NCI-H748 treated with DMSO at 0.1 percent for 48 hours (cell line): ENCODE data around the gene CECR2.

Experiments used
- DNase-seq: peaks from one replicate; lab custom pipeline; 2025; lab: John Stamatoyannopoulos, UW

The CECR2 gene

DNA sequence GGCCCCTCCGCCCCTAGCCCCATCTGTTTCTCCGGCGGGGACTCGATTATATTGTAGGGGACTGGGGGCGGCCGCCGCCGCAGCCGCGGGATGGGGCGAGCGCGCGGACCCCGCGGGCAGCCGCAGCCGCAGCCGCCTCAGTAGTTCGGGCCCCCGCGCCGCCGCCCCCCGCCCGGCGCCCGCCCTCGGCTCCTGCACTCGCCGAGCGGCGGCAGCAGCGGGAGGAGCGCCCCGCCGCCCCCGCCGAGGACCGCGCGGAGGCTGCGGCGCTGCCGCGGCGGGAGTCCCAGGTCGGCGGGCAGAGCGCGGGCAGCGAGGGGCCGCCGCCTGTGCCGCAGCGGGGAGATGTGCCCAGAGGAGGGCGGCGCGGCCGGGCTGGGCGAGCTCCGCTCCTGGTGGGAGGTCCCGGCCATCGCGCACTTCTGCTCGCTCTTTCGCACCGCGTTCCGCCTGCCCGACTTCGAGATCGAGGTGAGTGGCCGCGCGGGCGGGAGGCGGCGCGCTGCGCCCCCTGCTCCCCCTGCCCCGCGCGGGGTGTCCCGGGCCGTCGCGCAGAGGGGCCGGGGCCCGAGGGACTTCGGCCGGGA is at the start of gene CECR2:
Gene CECR2, plus strand, starts transcription at position 22 of the 587 bp plus-strand sequence. Its CDS starts 324 bp downstream, at position 346.
- DNase-seq: no peak

DNA sequence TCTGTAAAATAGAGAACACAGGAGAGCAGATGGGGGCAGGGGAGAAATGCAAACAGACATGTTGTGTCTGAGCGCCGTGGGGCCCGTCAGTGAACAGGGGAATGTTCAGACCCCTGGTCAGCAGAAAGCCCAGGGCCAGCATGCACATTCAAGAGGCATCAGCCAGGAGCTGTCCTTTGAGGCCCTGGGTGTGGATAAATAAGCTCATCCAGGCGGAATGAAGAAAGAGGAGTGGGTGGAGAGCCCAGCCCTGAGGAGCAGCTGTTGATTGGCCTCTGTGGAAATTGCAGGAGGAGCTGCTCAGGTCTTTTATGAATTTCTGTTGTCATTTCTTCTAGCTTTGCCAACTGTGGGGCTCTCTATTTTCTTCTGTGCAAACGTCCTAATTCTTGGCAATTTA is 49.7 kb upstream of the CECR2 start:
- no peak for DNase-seq

DNA sequence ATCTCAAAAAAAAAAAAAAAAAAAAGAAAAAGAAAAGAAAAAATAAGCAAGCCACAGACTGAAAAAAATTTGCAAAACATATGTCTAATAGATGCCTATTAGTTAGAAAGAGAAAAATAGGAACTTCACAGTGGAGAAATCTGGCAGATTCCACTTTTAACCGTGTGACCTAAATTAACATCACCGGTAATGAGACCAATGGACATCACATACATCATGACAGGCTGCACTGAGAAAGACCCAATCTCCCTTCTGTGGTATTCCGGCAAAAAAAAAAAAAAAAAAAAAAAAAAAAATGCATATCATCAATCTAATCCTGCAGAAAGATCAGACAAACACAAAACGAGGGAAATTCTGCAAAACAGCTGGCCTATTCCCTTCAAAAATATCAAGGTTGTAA is 46.7 kb upstream of the CECR2 start:
- DNase-seq: no peak

DNA sequence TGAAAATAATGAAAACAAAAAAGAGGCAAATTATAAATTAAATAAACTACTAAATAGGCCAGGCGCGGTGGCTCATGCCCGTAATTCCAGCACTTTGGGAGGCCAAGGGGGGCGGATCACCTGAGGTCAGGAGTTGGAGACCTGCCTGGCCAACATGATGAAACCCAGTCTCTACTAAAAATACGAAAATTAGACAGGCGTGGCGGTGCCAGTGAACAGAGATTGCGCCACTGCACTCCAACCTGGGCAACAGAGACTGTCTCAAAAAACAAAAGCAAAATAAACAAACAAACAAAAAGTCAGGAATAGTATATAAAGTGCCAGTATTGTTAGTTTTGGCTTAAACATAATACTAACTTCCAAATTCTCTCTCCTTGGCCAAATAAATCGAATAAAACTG is 37.6 kb upstream of the CECR2 start:
- DNase-seq: no peak

DNA sequence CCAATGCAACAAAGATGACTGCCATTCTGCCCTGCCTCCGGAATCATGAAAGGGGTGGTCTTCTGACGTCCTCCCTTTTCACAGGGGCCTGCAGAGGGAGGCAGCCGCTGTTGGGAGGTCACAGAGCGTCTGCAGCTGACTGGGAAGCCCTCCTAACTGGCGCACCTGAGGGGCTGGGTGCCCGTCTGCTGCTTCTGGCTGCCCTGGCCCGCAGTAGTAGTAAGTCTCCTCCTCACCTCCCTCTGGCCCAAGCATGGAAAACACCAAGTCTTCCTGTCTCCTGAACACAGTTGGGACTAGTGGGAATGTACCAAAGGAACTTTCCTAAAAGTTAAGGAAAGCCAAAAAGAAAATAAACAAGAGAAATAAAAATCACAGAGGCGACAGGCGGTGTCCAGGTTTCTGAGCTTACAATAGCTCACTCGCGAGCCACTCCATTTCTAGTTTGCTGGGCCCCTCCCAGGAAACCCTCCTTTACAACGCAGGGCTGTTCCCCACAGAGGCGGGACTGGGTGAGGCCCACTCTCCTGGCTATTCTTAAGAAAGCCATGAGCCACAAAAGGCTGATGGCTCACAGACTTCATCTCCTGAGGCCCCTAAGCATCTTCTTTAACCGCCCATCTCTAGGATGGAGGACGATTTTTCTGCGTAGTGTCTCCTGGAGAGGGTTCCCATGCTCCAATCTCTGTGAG is 37.0 kb upstream of the CECR2 start:
- DNase-seq: no peak

DNA sequence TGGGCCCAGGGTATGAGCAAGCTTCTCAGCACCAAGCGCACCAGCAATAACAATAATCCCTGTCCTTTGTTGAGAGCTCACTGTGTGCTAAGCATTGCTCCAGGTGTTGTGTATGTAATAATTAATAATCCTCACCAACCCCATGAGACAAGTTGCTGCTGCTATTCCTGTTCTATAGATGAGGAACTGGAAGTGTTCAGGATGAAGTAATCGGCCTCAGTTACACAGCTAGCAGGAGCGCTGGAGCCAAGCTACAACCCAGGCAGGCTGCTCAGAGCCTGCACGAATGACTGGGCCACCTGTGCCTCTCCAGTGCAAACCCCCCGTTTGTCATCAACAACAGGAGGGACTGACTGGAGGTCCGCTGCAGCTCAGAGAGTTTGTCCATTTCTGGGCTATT is 35.2 kb upstream of the CECR2 start:
- DNase-seq: no peak

DNA sequence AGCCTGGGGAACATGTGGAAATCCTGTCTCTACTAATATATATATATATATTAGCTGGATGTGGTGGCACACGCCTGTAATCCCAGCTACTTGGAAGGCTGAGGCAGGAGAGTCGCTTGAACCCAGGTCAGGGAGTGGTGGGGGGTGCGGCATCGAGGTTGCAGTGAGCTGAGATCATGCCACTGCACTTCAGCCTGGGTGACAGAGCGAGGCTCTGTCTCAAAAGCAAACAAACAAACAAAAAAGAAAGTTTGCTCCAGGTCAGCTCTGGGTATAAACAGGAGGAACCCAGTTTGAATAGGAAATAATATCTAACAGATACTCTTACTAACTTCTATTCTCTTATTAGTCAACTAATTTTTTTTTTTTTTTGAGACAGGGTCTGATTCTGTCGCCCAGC is 34.3 kb upstream of the CECR2 start:
- DNase-seq: no peak

DNA sequence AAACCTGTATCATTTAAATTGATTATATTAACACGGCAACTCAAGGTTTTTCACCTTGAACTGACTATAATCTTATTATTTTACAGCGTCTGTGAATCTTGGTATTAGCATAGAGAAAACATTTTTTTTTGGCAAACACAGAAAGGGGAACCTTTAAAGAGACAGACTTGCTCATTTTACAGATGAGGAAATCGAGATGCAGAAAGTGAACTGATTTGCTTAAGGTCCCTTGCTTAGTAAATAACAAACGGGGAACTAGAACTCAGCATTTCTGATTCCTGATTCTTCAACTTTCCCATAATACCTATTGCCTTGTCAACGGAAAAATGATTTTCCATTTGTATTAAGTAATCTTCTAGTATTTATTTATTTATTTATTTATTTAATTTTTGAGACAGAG is 33.2 kb upstream of the CECR2 start:
- no peak for DNase-seq

DNA sequence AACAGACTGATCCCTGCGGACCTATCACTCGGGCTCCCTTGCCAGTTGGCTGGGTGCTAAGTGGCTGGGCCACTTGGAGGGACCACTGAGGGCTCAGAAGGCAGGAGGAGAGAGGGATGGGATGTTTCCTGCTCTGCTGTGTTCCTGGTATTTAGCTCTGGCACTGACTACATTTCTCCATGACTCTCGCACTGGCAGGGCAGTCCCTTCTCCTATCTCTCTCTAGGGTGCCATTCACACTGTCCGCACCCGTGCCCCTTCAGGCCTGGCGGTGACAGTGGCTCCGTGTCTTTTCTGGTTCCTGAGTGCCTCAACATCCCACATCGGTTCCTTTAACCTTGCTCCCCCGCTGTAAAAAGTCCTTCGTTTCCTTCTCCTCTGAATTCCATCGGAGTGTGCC is 31.6 kb upstream of the CECR2 start:
- DNase-seq: no peak

DNA sequence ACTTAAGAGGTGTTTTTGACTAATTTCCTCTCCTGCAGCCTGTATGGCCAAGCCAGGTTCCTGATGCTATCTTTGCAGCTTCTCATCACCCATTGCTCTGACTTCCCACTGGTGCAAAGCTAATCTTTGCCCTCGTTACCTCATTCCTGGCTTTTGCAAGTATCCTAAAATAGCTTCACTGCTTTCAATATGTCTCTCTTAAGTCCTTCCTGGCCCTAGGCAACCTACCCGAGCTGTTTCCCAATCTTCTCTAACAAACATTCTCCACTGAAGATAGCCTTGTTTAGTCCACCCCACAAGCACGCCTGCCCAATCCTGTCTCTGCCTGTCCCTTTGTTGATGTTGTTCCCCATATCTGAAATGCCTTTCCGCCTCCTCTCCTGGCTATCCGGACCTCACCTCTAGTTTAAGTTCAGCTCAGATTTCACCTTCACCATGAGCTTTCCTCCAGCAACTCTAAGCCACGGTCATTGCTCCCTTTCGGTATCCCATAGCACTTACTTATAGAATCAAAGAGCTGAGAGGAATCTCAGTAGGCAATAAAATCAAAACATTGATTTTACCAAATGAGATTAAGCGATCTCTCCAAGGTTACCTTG is 30.1 kb upstream of the CECR2 start:
- no peak for DNase-seq

DNA sequence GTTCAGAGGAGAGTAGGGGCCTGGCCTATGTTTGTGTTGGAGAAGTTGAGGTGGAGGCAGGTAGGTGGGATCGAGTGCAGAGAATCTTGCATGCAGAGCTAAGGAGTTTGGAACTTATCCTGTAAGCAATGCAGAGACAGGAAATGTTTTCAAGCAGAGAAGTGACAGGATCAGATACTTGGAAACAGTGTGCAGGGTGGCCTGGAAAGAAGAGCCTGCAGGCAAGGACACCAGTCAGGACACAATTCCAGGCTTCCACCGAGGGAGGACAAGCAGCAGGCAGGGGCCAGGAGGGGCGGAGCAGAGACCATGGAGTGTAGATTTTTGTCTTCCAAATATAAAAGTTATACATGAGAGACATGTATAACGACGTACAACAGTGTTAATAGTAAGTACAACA is 26.9 kb upstream of the CECR2 start:
- no peak for DNase-seq

DNA sequence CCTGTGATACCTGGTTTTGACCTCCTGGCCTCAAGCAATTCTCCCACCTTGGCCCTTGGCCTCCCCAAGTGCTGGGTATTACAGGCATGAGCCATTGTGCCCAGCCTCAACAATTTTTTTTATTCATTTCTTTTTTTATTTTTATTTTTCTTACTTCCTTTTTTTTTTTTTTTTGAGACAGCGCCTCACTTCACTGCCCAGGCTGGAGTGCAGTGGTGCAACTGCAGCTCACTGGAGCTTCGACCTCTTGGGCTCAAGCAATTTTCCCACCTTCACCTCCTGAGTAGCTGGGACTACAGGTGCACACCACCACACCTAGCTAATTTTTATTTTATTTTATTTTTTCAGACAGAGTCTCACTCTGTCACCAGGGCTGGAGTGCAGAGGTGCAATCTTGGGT is 25.5 kb upstream of the CECR2 start:
- no peak for DNase-seq

DNA sequence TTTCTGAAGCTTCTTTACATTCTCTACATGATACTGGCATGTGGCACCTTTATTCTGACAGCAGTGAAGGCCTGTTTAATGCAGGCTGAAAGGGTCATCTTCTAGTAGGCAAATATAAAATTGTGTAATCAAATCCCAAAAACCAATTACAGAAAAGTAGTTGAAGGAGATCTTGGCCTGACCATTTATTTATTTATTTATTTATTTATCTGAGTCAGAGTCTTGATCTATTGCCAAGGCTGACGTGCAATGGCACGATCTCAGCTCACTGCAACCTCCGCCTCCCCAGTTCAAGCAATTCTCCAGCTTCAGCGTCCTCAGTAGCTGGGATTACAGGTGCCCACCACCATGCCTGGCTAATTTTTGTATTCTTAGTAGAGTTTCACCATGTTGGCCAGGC is 22.7 kb upstream of the CECR2 start:
- DNase-seq: no peak

DNA sequence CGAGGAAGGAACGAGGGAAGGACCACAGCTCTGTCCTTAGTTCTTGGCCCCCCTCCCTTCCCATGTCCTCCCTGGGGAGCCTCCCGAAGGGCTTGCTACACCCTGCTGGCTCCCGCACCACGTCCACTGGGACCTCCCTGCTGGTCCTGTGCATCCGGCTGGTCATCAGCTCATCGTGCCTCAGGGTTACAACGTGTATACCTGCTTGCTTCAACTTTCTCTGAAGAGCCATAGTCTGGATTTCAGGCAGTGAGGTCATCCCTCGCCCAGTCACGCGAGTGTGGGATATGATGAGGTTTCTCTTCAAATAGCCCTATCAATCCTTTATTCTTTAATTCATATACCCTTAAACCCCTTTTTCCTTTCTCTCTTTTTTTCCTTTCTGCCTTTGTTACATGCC is 21.5 kb upstream of the CECR2 start:
- DNase-seq: no peak

DNA sequence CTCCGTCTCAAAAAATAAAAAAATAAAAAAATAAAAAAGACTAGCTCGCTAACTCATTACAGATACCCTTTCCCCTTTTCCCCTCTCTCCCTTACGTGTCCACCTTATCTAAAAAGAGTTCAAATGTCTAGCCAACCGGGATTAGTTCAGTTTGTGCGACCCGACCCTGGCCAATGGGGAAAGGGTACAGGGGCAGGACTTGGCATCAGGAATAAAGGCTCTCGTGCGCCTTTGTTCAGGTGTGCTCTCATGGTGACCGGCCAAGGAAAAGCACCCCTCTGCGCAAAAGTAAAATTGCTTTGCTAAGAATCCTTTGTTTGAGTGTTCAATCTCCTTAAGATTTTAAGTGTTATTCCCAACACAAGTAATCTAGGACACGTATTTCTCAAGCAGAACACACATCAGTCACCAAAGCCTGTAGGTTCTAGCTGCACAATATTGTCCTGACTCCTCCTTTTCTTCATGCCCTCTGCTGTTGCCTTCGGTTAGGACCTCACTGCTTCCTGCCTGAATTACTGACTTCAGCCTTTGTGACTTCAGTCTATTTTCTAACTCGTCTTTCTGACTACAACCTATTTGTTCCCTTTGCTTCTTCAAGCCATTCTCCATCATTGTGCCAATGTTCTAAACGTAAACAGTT is 20.7 kb upstream of the CECR2 start:
- no peak for DNase-seq

DNA sequence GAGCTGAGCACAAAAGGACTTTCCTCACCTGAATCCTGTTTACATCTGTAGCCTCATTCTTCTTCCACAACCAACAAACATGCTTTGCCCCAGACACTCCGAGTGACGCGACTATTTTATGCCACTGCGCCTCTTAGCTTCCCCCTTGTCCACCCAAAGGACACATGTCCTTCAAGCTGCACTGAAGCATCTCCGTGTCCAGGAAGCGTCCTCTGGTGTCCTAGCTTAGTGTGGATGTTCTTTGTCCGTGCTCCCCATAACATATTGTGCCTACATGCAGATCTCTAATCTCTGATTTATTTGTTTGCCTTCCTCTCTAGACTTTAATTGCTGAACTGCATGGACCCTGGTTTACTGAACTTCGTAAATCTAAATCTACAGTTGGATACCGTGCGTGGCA is 20.1 kb upstream of the CECR2 start:
- DNase-seq: no peak

DNA sequence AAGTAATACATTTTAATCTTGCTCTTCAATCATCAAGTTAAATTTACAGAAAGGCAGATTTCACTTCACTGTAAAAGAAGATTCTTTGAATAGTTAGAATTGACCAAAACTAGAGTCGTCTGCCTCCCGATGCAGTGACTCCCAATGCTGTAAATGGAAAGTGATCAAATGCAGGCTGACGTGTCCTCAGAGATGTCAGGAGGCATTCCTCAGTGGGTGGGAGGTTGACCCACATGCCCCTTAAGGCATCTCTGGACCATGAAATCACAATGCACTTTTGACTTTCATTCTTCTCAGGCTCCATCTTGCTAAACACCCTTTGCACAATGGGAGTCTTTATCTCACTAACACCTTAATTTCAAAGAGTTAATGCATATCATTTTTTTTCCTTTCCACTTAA is 19.0 kb upstream of the CECR2 start:
- no peak for DNase-seq

DNA sequence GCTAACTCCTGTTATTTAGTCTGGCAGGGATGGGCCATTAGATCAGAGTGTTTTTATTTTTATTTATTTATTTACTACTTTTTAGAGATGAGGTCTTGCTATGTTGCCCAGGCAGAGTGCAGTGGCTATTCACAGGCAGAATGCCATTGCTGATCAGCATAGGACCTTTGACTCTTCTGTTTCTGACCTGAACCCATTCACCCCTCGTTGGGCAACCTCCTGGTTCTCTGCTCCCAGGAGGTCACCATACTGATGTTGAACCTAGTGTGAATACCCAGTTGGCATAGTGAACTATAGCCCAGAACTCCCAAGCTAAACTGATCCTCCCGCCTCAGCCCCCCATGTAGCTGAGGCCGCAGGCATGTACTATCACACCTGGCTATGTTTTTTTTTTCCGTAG is 16.5 kb upstream of the CECR2 start:
- no peak for DNase-seq

DNA sequence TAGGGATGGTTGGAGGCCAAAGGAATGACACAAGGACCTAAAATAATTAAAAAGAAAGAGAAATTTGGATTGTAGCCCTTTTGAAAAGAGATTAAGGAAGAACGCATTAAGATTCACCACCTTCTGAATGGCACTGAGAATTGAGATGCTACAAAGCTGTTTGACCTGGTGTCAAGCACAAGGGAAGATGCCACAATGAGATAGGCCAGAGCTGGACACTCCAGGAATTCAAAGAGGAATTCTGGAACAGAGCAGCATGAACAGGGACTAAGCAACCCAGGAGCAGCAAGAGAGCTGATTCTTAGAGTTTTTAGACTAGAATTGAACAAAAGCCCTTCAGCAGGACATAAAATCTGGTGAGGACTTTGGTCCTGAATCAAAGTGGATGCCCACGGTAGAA is 11.6 kb upstream of the CECR2 start:
- DNase-seq: no peak

DNA sequence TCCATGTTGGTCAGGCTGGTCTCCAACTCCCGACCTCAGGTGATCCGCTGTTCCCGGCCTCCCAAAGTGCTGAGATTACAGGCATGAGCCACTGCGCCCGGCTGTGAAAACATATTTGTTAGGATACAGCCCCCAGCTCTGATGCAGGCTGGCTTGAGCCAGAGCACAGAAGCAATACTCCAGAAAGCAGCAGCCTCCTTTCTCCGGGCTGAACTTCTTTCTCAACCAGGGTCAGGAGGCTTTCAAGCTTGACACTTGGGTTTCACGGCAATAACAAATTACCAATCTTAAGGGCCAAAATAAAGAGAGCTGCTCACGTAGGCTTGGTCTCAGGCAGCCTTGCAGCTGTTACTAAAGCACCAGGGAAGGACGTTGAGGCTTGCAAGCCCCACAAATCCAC is 10.8 kb upstream of the CECR2 start:
- no peak for DNase-seq

DNA sequence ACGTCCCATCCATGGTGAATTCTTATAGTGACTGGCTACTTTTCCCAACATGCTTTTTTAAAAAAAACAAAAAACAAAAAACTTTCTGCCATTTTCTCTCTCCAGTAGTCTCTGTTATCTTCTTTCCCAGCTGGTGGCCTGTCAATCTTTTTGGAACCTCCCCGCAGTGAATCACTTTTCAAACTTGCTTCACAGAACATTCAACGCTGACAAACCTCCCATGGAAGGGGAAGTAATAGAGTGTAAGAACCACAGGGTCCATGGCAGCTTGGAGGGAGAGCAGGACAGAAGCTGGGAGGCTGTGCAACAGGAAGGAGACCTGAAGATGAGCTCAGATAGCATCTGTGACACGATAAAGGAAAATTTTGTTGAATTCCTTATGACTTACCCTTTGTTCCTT is 9.8 kb upstream of the CECR2 start:
- no peak for DNase-seq

DNA sequence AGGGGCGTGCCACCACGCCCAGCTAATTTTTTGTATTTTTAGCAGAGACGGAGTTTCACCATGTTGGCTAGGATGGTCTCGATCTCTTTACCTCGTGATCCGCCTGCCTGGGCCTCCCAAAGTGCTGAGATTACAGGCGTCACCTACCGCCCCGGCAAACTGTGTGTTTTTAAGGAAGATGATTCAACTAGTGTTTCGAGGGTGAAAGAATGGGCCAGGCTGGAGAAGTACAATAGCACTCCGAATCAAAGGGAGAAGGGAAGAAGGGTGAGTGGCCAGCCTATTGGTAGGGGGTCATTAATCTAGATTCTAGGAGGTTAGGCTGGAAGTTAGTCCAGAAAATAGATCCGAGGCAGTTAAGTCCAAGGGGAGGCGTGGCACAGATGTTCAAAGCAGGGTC is 2.9 kb upstream of the CECR2 start:
- DNase-seq: no peak

DNA sequence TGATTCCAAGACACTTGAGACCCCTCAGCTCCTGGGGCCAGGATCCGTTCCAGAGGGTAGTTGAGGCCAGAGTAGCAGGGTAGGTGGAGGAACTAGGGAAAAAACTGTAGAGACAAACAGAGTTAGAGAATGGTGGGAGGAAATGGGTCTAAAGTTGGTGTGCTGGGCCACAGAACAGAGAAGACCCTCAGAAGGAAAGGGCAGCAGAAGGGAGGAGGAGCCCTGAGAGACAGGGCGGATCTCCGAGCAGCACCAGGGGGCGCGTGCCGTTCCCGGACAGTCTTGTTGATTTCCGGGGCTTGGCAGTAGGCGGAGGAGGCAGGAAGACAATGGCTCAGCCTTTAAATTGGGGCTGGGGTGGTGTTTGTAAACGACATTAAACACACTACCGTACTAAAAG is 2.4 kb upstream of the CECR2 start:
- peak; percentile 2 for DNase-seq
